Measurements from ENCODE around the gene MAML3.

GRCh38 chr4:139924782-139925181 is 229.2 kb downstream of the MAML3 start:
- no peak for TF ChIP-seq TCF7L2 (IDR thresholded peaks at IDR 0.05; ENCODE audit: low read depth, low read length)
- TF ChIP-seq MAFF (IDR thresholded peaks at IDR 0.05; ENCODE audit: low read depth, low read length) = no peak
- TF ChIP-seq JUND (CRISPR knock-in tag; IDR thresholded peaks at IDR 0.05) = no peak
- TF ChIP-seq EZH2 (conservative IDR thresholded peaks at IDR 0.05; ENCODE audit: low read depth, low read length) = no peak
- TF ChIP-seq, protein P1, sequence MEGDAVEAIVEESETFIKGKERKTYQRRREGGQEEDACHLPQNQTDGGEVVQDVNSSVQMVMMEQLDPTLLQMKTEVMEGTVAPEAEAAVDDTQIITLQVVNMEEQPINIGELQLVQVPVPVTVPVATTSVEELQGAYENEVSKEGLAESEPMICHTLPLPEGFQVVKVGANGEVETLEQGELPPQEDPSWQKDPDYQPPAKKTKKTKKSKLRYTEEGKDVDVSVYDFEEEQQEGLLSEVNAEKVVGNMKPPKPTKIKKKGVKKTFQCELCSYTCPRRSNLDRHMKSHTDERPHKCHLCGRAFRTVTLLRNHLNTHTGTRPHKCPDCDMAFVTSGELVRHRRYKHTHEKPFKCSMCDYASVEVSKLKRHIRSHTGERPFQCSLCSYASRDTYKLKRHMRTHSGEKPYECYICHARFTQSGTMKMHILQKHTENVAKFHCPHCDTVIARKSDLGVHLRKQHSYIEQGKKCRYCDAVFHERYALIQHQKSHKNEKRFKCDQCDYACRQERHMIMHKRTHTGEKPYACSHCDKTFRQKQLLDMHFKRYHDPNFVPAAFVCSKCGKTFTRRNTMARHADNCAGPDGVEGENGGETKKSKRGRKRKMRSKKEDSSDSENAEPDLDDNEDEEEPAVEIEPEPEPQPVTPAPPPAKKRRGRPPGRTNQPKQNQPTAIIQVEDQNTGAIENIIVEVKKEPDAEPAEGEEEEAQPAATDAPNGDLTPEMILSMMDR (CRISPR knock-in tag; IDR thresholded peaks at IDR 0.05) = no peak
- TF ChIP-seq ZEB1 (IDR thresholded peaks at IDR 0.05; ENCODE audit: insufficient replicate concordance, low read depth) = no peak
- TF ChIP-seq, protein P2, sequence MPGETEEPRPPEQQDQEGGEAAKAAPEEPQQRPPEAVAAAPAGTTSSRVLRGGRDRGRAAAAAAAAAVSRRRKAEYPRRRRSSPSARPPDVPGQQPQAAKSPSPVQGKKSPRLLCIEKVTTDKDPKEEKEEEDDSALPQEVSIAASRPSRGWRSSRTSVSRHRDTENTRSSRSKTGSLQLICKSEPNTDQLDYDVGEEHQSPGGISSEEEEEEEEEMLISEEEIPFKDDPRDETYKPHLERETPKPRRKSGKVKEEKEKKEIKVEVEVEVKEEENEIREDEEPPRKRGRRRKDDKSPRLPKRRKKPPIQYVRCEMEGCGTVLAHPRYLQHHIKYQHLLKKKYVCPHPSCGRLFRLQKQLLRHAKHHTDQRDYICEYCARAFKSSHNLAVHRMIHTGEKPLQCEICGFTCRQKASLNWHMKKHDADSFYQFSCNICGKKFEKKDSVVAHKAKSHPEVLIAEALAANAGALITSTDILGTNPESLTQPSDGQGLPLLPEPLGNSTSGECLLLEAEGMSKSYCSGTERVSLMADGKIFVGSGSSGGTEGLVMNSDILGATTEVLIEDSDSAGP (CRISPR knock-in tag; IDR thresholded peaks at IDR 0.05; ENCODE audit: borderline replicate concordance) = no peak
- TF ChIP-seq ZZZ3 (CRISPR knock-in tag; IDR thresholded peaks at IDR 0.05; ENCODE audit: borderline replicate concordance) = no peak
- no peak for TF ChIP-seq DR1 (CRISPR knock-in tag; IDR thresholded peaks at IDR 0.05)

All from HepG2 (cell line).